ENCODE measurements around the gene UNC5A.
"Not testable (repeated sequence)": the region's sequence is repeated elsewhere in the genome, so short reads cannot be mapped to it uniquely, and the experiment has no call there.

Gene UNC5A

DNA sequence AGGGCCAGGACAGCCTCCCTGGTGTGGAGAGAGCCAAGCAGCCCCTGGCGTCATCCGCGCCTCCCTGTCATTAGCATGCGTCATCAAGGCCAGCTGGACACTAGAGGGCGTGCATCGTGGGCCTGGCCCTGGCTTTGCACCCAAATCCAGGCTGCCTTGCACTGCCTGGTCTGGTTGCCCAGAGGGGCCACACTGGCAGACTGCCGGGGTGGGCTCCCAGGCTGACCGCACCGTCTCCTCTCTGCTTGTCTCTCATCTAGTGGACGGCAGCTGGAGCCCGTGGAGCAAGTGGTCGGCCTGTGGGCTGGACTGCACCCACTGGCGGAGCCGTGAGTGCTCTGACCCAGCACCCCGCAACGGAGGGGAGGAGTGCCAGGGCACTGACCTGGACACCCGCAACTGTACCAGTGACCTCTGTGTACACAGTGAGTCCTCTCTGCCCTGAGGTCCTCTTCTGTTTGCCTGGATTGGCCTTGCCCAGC lies 59.8 kb downstream of the UNC5A start:
- Histone ChIP-seq H3K36me3 (ENCODE audit: control insufficient read depth, insufficient read depth, low read length) (no peaks in the 10 kb centered on the region), H3K4me3 (replicated peaks; ENCODE audit: low read depth, low read length) (no peak overlapping the region), H3K27me3 (replicated peaks; ENCODE audit: control insufficient read depth, insufficient read depth, low read length) (no peaks in the 10 kb centered on the region; the same call in 1 of the 2 replicates)
- no peak for DNase-seq (ENCODE audit: extremely low read depth, insufficient read length)
- TF ChIP-seq, protein P1, sequence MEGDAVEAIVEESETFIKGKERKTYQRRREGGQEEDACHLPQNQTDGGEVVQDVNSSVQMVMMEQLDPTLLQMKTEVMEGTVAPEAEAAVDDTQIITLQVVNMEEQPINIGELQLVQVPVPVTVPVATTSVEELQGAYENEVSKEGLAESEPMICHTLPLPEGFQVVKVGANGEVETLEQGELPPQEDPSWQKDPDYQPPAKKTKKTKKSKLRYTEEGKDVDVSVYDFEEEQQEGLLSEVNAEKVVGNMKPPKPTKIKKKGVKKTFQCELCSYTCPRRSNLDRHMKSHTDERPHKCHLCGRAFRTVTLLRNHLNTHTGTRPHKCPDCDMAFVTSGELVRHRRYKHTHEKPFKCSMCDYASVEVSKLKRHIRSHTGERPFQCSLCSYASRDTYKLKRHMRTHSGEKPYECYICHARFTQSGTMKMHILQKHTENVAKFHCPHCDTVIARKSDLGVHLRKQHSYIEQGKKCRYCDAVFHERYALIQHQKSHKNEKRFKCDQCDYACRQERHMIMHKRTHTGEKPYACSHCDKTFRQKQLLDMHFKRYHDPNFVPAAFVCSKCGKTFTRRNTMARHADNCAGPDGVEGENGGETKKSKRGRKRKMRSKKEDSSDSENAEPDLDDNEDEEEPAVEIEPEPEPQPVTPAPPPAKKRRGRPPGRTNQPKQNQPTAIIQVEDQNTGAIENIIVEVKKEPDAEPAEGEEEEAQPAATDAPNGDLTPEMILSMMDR (IDR thresholded peaks at IDR 0.05; ENCODE audit: insufficient read depth, low read length, poor library complexity, severe bottlenecking), result no peak

DNA sequence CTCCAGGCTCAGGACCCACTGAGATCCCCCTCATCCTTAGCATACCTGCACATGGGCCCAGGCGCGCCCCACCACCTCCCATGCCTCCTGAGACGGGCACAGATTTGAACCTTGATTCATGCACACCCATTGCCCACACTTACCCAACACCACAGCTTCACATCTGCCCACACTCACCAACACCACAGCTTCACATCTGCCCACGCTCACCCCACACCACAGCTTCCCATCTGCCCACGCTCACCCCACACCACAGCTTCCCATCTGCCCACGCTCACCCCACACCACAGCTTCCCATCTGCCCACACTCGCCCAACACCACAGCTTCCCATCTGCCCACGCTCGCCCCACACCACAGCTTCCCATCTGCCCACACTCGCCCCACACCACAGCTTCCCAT lies 60.3 kb downstream of the UNC5A start:
- not testable (repeated sequence) for H3K4me3 ChIP-seq (replicated peaks; ENCODE audit: low read depth, low read length); DNase-seq (ENCODE audit: extremely low read depth, insufficient read length); H3K27me3 ChIP-seq (replicated peaks; ENCODE audit: control insufficient read depth, insufficient read depth, low read length); H3K36me3 ChIP-seq (ENCODE audit: control insufficient read depth, insufficient read depth, low read length)

DNA sequence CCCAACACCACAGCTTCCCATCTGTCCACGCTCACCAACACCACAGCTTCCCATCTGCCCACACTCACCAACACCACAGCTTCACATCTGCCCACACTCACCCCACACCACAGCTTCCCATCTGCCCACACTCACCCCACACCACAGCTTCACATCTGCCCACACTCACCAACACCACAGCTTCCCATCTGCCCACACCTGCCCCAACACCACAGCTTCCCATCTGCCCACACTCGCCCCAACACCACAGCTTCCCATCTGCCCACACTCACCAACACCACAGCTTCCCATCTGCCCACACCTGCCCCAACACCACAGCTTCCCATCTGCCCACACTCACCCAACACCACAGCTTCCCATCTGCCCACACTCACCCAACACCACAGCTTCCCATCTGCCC lies 62.2 kb downstream of the UNC5A start:
- not testable (repeated sequence) for H3K4me3 ChIP-seq (replicated peaks; ENCODE audit: low read depth, low read length); H3K27me3 ChIP-seq (replicated peaks; ENCODE audit: control insufficient read depth, insufficient read depth, low read length); H3K36me3 ChIP-seq (ENCODE audit: control insufficient read depth, insufficient read depth, low read length); DNase-seq (ENCODE audit: extremely low read depth, insufficient read length)

DNA sequence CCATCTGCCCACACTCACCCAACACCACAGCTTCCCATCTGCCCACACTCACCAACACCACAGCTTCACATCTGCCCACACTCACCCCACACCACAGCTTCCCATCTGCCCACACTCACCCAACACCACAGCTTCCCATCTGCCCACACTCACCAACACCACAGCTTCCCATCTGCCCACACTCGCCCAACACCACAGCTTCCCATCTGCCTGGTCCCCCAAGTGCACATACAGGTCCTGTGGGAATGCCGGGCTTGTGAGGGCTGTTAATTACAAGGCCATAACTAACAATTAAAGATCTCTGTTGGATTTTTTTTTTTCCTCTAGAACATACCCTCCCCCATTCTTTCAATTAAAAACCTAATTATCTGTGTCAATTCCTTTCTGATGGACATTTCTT lies 62.7 kb downstream of the UNC5A start:
- H3K4me3 ChIP-seq (replicated peaks; ENCODE audit: low read depth, low read length); H3K27me3 ChIP-seq (replicated peaks; ENCODE audit: control insufficient read depth, insufficient read depth, low read length): not testable (repeated sequence)

DNA sequence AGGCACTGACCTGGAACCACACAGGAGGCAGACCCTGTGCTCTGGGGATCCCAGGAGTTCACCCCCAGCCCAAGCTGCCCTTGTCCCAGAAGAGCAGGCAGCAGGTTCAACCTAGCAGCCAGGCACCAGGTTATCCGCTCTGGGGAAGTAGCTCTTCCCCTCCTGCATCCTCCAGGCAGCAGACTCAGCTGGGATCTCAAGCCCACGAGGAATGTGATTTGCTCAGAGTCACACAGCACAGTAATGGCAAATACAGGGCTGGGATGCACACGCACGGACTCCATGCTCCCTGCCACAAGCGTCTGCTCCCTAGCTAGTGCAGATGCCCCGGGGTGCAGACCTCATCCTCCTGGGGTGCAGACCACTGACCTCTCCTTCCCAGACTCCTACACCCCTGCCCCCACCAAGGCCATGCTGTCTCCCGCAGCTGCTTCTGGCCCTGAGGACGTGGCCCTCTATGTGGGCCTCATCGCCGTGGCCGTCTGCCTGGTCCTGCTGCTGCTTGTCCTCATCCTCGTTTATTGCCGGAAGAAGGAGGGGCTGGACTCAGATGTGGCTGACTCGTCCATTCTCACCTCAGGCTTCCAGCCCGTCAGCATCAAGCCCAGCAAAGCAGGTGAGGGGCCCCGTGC lies 63.3 kb downstream of the UNC5A start:
- H3K27me3 ChIP-seq (replicated peaks; ENCODE audit: control insufficient read depth, insufficient read depth, low read length), result peaks cover 1% of the 10 kb centered on the region; the same call in 1 of the 2 replicates
- H3K4me3 ChIP-seq (replicated peaks; ENCODE audit: low read depth, low read length), result no peak overlapping the region
- DNase-seq (ENCODE audit: extremely low read depth, insufficient read length), result no peak
- TF ChIP-seq, protein P1 (IDR thresholded peaks at IDR 0.05; ENCODE audit: insufficient read depth, low read length, poor library complexity, severe bottlenecking), result no peak
- H3K36me3 ChIP-seq (ENCODE audit: control insufficient read depth, insufficient read depth, low read length), result no peaks in the 10 kb centered on the region

More for the DNA sequence above, 62.7 kb downstream of the UNC5A start:
- not testable (repeated sequence) for DNase-seq (ENCODE audit: extremely low read depth, insufficient read length); H3K36me3 ChIP-seq (ENCODE audit: control insufficient read depth, insufficient read depth, low read length)

DNA sequence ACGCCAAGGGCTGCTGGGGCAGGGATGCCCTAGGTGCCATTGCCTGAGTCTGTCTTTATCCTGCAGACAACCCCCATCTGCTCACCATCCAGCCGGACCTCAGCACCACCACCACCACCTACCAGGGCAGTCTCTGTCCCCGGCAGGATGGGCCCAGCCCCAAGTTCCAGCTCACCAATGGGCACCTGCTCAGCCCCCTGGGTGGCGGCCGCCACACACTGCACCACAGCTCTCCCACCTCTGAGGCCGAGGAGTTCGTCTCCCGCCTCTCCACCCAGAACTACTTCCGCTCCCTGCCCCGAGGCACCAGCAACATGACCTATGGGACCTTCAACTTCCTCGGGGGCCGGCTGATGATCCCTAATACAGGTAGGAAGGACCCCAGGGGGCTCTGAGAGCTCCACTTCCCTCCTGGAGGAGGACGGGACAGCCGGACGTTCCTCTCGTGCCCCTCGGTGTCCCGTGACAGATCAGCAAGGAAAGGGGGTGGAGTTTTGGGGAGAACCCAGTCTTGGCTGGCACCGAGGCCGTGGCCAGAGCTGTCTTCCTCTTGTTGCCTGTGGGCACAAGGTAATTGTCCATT lies 63.9 kb downstream of the UNC5A start:
- no peak for DNase-seq (ENCODE audit: extremely low read depth, insufficient read length)
- peaks cover 1% of the 10 kb centered on the region; the same call in 1 of the 2 replicates for H3K27me3 ChIP-seq (replicated peaks; ENCODE audit: control insufficient read depth, insufficient read depth, low read length)
- TF ChIP-seq, protein P1 (IDR thresholded peaks at IDR 0.05; ENCODE audit: insufficient read depth, low read length, poor library complexity, severe bottlenecking), result no peak
- H3K4me3 ChIP-seq (replicated peaks; ENCODE audit: low read depth, low read length), result no peak overlapping the region
- no peaks in the 10 kb centered on the region for H3K36me3 ChIP-seq (ENCODE audit: control insufficient read depth, insufficient read depth, low read length)

DNA sequence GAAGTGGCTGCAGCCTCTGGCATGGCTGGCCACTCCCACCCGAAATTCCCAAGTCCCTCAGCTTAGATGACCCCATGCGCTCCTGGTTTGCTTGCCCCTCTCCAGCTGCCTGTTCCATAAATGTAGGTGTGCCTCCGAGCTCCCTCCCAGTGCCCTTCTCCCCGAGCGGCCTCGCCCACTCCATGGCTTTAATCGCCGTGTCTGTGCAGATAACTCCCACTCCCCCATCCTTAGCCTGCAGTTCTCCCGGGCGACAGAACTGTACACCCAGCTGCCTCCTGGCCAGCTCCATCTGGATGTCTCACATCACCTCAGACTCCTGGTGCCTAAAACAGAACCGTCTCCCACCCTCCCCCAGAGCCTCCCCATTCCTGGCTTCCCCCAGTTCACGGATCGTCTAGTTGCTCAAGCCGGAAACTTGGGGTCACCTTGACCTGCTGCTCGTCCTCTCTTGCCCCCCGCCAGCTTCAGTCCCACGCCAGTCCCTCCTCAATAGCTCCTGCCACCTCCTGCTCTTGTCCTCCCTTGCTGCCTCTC lies 64.7 kb downstream of the UNC5A start:
- Histone ChIP-seq H3K4me3 (replicated peaks; ENCODE audit: low read depth, low read length) (no peak overlapping the region), H3K36me3 (ENCODE audit: control insufficient read depth, insufficient read depth, low read length) (no peaks in the 10 kb centered on the region), H3K27me3 (replicated peaks; ENCODE audit: control insufficient read depth, insufficient read depth, low read length) (peaks cover 1% of the 10 kb centered on the region; the same call in 1 of the 2 replicates)
- TF ChIP-seq, protein P1 (IDR thresholded peaks at IDR 0.05; ENCODE audit: insufficient read depth, low read length, poor library complexity, severe bottlenecking), result no peak
- DNase-seq (ENCODE audit: extremely low read depth, insufficient read length), result no peak

All from GM06990 (cell line).